Choroid plexus epithelial cell (primary cell): Measurements from ENCODE around the gene ZNF827.

Experiments used
- DNase-seq: peaks from one replicate; pipeline ENCODE4 v3.0.0-alpha.2; 2010; ENCODE audit warnings: low read depth
- H3K4me3 ChIP-seq: 2 replicates; pipeline ENCODE4 v1.5.1; 2011; ENCODE audit warnings: low read depth, mild to moderate bottlenecking, control low read depth, low read length, moderate library complexity
- CTCF ChIP-seq: conservative IDR thresholded peaks from 2 replicates; pipeline ENCODE4 v1.5.1; 2011; ENCODE audit warnings: low read depth, mild to moderate bottlenecking, control low read depth, inconsistent platforms, low read length, moderate library complexity

ZNF827 gene

DNA sequence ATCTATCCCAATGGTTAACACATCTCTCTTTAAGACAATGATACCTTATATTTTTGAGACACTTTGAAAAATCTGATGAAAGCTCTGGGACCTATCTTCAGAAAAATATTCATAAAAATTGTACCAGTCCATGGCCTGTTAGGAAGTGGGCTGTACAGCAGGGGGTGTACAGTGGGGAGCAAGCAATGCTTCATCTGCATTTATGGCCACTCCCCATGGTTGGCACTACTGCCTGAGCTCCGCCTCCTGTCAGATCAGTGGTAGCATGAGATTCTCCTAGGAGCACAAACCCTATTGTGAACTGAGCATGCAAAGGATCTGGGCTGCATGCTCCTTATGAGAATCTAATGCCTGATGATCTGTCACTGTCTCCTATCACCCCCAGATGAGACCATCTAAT, 216.1 kb downstream of the ZNF827 start:
- no peak for TF ChIP-seq CTCF
- no peak for DNase-seq
- no peak overlapping the region for H3K4me3 ChIP-seq

DNA sequence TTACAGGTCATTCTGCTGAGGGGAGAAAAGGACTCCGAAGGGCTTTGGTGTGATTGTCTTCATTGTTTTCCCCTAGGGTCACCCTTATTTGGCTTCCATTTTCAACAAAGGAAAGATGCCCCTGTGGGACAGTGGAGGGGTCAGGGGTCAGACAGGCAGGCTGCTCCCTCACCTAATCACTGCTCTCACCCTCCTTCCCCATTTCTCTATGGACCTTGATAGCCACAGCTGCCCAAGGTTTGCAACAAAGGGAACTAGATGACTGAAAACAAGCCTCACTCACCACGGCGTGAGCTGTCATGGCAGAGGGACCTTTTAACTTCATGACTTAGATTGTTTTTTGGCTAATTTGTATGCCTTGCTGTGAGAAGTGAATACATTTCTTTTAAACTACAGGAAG, 218.0 kb downstream of the ZNF827 start:
- TF ChIP-seq CTCF = no peak
- no peak overlapping the region for H3K4me3 ChIP-seq
- no peak for DNase-seq

- no peak for TF ChIP-seq CTCF
- DNase-seq = no peak
- no peak overlapping the region for H3K4me3 ChIP-seq
Measured at GRCh38 chr4:145719752-145720624, 218.6 kb downstream of the ZNF827 start.

DNA sequence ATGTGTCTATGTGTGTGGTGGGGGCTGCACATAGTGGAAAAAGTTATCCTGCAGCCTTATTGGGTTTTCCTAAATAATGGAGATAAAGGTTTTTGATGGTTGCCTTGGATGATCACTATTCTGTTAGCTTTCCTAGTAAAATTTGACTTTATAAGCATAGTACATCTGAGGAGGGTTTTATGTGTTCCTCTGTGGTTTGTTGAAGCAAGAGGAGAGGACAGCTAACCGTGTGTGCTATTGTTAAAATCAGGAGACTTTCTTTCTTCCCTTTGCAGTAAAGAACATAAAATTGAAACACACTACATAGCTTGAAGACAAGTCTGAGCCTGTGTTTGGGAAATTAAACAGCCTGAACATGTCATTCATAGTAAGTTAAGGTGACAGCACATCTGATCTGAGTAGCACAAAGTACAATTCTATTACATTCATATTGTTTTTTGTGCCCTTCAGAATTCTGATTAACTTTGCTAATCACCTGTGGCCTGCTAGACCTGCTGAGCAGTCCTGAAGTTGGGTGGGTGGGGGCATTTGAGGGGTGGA, 221.9 kb downstream of the ZNF827 start:
- TF ChIP-seq CTCF = no peak
- no peak overlapping the region for H3K4me3 ChIP-seq
- no peak for DNase-seq

- TF ChIP-seq CTCF = no peak
- peak; percentile 26 for DNase-seq
- no peak overlapping the region for H3K4me3 ChIP-seq
Measured at GRCh38 chr4:145716200-145716599, 222.4 kb downstream of the ZNF827 start.

- peak; percentile 67 for DNase-seq
- H3K4me3 ChIP-seq = no peak overlapping the region
- no peak for TF ChIP-seq CTCF
Measured at GRCh38 chr4:145709843-145710242, 228.8 kb downstream of the ZNF827 start.

- TF ChIP-seq CTCF = no peak
- no peak for DNase-seq
- no peak overlapping the region for H3K4me3 ChIP-seq
Measured at GRCh38 chr4:145709336-145709735, 229.3 kb downstream of the ZNF827 start.
